Cardiac muscle cell (in vitro differentiated cells and primary cell): ENCODE results near the gene SLX4. TPM values are rescaled to one million over a fixed set of nuclear protein-coding genes. Genes with fewer than 3 reads are reported as not detected.

Experiments used
- DNase-seq, 2 donors: peaks; one replicate each; pipeline versions ENCODE4 v3.0.0 to v3.0.0-alpha.2; 2010 to 2017; ENCODE audit warnings: low read depth in 1 of 2, low spot score in 1 of 2
- H3K27ac ChIP-seq: fragments of 200-600 bp; sonication (generic); 2 replicates; pipeline ENCODE4 v1.5.1; 2016
- H3K27me3 ChIP-seq: fragments of 200-600 bp; sonication (generic); 2 replicates; pipeline ENCODE4 v1.6.0; 2016; ENCODE audit warnings: control low read depth
- H3K36me3 ChIP-seq: fragments of 200-600 bp; sonication (generic); 2 replicates; pipeline ENCODE4 v1.5.1; 2016; ENCODE audit warnings: control low read depth
- H3K4me1 ChIP-seq: fragments of 200-600 bp; sonication (generic); 2 replicates; pipeline ENCODE4 v1.8.1; 2017; ENCODE audit warnings: low read depth, mild to moderate bottlenecking, mixed run types
- H3K4me3 ChIP-seq: fragments of 200-600 bp; sonication (generic); 2 replicates; pipeline ENCODE4 v1.5.1; 2016; ENCODE audit warnings: mild to moderate bottlenecking
- H3K9me3 ChIP-seq: fragments of 200-600 bp; sonication (generic); 2 replicates; pipeline ENCODE4 v1.5.1; 2017; ENCODE audit warnings: low read depth, mild to moderate bottlenecking, control low read depth
- polyA plus RNA-seq: library from polyadenylated mRNA; unstranded; fragments of >200 nt; fragmentation: Nextera tagmentation; extraction: Ambion mirVana; gene quantifications from 2 replicates; pipeline ENCODE4 v1.2.1, GENCODE V29; 2016
- total RNA-seq: library from RNA; depleted of rRNA; stranded (reverse); fragments of >200 nt; gene quantifications from 2 replicates; pipeline ENCODE4 v1.2.3, GENCODE V29; 2016
- TF ChIP-seq, protein P1 (sequence below): IDR thresholded peaks from 2 replicates; pipeline ENCODE4 v1.5.1; 2012; ENCODE audit warnings: low read depth, mild to moderate bottlenecking, low read length

Gene SLX4
- total and polyA plus RNA-seq, 2 experiments from 2014 or later, result 3.6 to 7.2 TPM

DNA sequence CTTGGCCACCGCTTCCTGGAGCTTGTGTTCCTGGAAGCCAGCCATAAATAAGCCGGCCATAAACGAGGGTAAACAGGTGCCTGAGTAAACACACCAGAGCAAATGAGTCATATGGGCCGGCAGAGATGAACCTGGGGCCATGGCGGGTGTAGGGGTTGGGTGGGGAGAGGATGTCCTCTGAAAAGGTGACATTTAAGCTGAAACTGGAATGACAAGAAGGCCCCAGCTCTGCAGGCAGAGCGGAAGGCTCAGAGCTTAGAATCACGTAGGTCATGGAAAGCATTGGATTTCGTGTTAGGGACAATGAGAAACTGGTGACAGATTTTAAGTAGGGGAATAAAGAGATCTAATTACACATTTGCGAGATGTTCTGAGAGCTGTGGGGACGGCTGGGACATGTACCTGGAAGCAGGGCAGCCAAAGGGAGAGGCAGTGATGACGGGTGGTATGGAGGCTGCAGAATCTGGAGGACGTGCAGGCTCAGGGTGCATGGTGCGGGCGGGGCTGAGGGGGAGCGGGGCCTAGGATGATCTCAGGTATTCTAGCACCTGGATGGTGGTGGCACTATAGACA lies 35.0 kb upstream of the SLX4 start:
- H3K9me3 ChIP-seq, result no peaks in the 10 kb centered on the region
- no peak for DNase-seq
- peak overlapping the region; percentile 7 for H3K27ac ChIP-seq
- H3K27me3 ChIP-seq, result no peaks in the 10 kb centered on the region
- no peak overlapping the region for H3K4me3 ChIP-seq
- peaks cover 2% of the 10 kb centered on the region for H3K4me1 ChIP-seq
- TF ChIP-seq, protein P1, sequence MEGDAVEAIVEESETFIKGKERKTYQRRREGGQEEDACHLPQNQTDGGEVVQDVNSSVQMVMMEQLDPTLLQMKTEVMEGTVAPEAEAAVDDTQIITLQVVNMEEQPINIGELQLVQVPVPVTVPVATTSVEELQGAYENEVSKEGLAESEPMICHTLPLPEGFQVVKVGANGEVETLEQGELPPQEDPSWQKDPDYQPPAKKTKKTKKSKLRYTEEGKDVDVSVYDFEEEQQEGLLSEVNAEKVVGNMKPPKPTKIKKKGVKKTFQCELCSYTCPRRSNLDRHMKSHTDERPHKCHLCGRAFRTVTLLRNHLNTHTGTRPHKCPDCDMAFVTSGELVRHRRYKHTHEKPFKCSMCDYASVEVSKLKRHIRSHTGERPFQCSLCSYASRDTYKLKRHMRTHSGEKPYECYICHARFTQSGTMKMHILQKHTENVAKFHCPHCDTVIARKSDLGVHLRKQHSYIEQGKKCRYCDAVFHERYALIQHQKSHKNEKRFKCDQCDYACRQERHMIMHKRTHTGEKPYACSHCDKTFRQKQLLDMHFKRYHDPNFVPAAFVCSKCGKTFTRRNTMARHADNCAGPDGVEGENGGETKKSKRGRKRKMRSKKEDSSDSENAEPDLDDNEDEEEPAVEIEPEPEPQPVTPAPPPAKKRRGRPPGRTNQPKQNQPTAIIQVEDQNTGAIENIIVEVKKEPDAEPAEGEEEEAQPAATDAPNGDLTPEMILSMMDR, result no peak
- no peaks in the 10 kb centered on the region for H3K36me3 ChIP-seq

DNA sequence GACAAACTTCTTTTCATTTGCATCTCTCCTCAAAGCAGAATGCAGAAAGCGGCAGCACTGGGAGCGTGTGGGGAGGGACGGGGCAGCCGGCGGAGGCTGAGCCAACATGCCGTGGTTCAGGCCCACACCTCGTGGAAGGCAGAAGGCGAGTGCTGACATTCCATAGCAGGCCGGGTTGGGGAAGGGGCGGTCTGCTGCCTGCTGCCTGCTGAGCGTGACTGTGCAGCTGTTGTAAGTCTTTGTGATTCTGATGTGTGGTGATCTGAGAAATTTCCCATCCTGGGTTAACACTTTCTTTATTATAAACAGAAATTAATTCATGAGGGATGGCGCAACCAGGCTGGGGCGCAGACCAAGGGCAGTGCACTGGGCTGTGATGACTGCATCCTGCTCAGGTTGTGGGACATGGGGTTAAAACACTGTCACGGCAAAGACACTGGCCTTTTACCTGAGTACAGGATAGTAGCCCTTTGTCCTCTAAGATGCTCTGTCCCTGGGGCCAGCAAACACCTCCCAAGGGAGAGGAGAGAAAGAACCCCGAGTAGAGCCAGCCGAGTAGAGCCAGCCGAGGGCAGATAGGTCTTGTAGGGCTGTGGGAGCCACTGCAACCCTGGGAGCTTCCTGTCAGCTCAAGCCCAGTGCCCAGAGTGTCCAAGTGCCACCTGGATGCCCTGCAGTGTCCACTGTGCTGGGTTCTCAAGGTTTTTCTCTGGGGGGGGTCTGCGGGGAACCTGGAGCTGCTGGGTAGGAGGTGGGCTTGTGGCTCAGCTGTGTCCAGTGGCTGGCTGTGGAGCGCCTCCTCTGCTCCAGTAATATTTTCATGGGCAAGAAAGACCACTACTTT lies 34.3 kb upstream of the SLX4 start:
- no peaks in the 10 kb centered on the region for H3K36me3 ChIP-seq
- H3K9me3 ChIP-seq, result no peaks in the 10 kb centered on the region
- H3K27me3 ChIP-seq, result no peaks in the 10 kb centered on the region
- peak overlapping the region; percentile 7 for H3K27ac ChIP-seq
- peaks cover 2% of the 10 kb centered on the region for H3K4me1 ChIP-seq
- TF ChIP-seq, protein P1, result no peak
- H3K4me3 ChIP-seq, result no peak overlapping the region
- peak; percentile 23 to 69 for DNase-seq

DNA sequence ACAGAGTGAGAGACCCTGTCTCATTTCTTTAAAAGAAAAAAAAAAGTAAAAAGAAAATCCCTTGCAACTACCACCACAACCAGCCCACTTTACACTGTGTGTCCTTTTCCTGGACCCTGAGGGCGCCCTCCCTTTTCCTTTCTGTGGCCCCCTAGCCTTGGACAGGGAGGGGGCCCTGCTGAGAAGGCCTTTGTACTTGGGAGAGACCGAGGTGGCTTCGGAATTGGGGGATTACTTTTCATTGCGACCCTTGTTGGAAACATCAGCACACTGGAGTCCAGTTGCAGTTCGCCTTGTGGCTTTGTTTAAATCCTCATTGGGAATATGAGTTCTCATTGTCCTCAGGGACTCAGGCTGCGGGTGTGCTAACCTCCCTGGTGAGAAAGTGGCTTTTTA lies 33.7 kb upstream of the SLX4 start:
- Histone ChIP-seq H3K36me3 (no peaks in the 10 kb centered on the region), H3K9me3 (no peaks in the 10 kb centered on the region), H3K27me3 (no peaks in the 10 kb centered on the region), H3K4me3 (no peak overlapping the region), H3K27ac (no peak overlapping the region), H3K4me1 (peaks cover 2% of the 10 kb centered on the region)
- TF ChIP-seq, protein P1, result no peak
- DNase-seq, result no peak

DNA sequence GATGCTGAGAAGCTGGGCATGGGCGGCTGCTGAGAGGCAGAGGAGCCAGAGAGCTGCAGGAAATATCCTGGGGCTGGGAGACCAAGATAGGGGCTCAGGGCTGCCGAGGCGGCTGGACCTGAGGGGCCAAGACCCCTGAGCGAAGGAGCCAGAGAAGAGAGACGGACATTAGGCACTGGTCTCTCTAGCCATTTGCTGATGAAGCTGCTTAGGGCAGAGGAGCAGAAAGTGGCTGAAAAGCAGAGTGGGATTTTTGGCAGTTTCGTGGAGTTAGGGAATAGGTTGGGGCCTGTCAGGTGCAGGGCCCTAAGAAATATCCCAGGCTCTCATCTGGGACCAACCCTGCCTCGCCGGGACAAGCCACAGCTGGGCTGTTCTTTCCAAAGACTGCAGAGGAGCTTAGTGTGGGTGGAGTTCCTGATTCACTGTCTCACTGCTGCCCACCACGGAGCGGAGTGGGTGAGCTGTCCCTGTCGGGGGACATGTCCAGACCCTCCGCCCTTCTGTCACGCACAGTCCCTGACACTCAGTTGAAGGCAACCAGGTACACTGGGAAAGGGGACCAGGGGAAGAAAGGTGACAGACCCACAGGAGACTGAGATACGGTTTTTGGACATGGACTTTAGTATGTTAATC lies 31.8 kb upstream of the SLX4 start:
- Histone ChIP-seq H3K36me3 (no peaks in the 10 kb centered on the region), H3K4me1 (peaks cover 2% of the 10 kb centered on the region), H3K9me3 (no peaks in the 10 kb centered on the region), H3K27ac (peak overlapping the region; percentile 60), H3K4me3 (no peak overlapping the region), H3K27me3 (no peaks in the 10 kb centered on the region)
- TF ChIP-seq, protein P1, result no peak
- no peak for DNase-seq

DNA sequence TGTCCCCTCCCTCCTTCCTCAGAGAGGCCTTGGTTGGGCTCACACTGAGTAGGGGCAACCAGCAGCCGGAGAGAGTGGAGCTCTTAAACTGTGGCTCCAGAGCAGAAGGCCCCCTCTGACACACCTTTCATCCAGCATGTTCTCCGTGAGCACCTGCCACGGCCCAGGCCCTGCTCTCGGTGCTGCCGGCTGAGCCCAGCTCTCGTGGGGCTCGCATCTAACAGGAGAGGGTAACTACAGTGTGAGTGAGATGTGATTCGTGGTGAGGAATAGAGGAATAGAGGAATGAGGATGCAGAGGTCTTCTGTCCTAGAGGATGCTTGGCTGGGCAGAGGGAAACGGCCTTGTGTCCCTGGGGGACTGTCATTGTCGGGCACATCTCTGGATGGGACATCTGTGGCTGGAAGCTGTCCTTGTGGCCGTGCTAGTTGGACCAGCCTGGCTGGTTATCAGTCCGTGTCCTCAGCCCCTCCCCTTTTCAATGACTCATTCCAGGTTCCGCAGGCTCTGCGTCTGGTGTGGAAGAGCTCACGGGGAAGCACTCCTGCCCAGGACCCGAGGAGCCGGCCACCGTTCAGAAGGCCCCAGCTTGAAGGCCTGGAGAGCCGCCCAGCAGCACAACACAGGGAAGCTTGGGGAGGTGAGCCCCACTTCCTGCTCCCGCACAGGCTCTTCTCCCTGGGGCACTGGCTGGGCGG lies 31.1 kb upstream of the SLX4 start:
- H3K4me1 ChIP-seq, result peaks cover 6% of the 10 kb centered on the region
- H3K9me3 ChIP-seq, result no peaks in the 10 kb centered on the region
- H3K27me3 ChIP-seq, result no peaks in the 10 kb centered on the region
- peak overlapping the region; percentile 60 for H3K27ac ChIP-seq
- TF ChIP-seq, protein P1, result no peak
- DNase-seq, result peak; percentile 25 to 62
- H3K4me3 ChIP-seq, result no peak overlapping the region
- H3K36me3 ChIP-seq, result no peaks in the 10 kb centered on the region
